Ecto neural progenitor cell (in vitro differentiated cells): ENCODE data around the gene ECM2.
"Not testable (repeated sequence)": the region's sequence is repeated elsewhere in the genome, so short reads cannot be mapped to it uniquely, and the experiment has no call there.

ENCODE experiments used
- DNase-seq: peaks from one replicate; pipeline ENCODE4 v3.0.0-alpha.2; 2018; ENCODE audit warnings: low spot score

Gene ECM2

GRCh38 chr9:92535940-92536850 lies at the start of gene ECM2:
ECM2 (minus strand) TSS chr9:92535990; CDS start chr9:92522866, 13,124 bp downstream.
- DNase-seq, result no peak

GRCh38 chr9:92576175-92576574 lies 40.4 kb upstream of the ECM2 start:
- no peak for DNase-seq

- not testable (repeated sequence) for DNase-seq
Measured at GRCh38 chr9:92573612-92574011, 37.8 kb upstream of the ECM2 start.

GRCh38 chr9:92571871-92572270 lies 36.1 kb upstream of the ECM2 start:
- not testable (repeated sequence) for DNase-seq

GRCh38 chr9:92564982-92565381 lies 29.2 kb upstream of the ECM2 start:
- DNase-seq, result no peak

GRCh38 chr9:92564504-92564903 lies 28.7 kb upstream of the ECM2 start:
- no peak for DNase-seq

- DNase-seq, result no peak
Measured at GRCh38 chr9:92563116-92564100, 27.6 kb upstream of the ECM2 start.

- no peak for DNase-seq
Measured at GRCh38 chr9:92562461-92562967, 26.7 kb upstream of the ECM2 start.

- DNase-seq, result no peak
Measured at GRCh38 chr9:92561374-92562330, 25.9 kb upstream of the ECM2 start.

GRCh38 chr9:92558612-92559374 lies 23.0 kb upstream of the ECM2 start:
- no peak for DNase-seq

- DNase-seq, result no peak
Measured at GRCh38 chr9:92550765-92551164, 15.0 kb upstream of the ECM2 start.

- DNase-seq, result no peak
Measured at GRCh38 chr9:92547356-92547755, 11.6 kb upstream of the ECM2 start.

GRCh38 chr9:92545002-92545510 lies 9.3 kb upstream of the ECM2 start:
- DNase-seq, result no peak

- no peak for DNase-seq
Measured at GRCh38 chr9:92543972-92544371, 8.2 kb upstream of the ECM2 start.

GRCh38 chr9:92538541-92538940 lies 2.8 kb upstream of the ECM2 start:
- no peak for DNase-seq

- DNase-seq, result no peak
Measured at GRCh38 chr9:92534674-92535073, 1.1 kb downstream of the ECM2 start.

- no peak for DNase-seq
Measured at GRCh38 chr9:92534204-92534603, 1.6 kb downstream of the ECM2 start.

- DNase-seq, result no peak
Measured at GRCh38 chr9:92530893-92531292, 4.9 kb downstream of the ECM2 start.

- DNase-seq, result no peak
Measured at GRCh38 chr9:92529124-92529523, 6.7 kb downstream of the ECM2 start.

GRCh38 chr9:92528522-92528849 lies 7.3 kb downstream of the ECM2 start:
- no peak for DNase-seq
